ENCODE results near the gene TCP11.

TCP11 gene

GRCh38 chr6:35076997-35077712 is 64.0 kb downstream of the TCP11 start:
- Histone ChIP-seq H3K27ac (no peak overlapping the region), H4K20me1 (ENCODE audit: insufficient read depth) (no peaks in the 10 kb centered on the region), H2AFZ (ENCODE audit: low read depth) (no peak overlapping the region), H3K79me2 (ENCODE audit: insufficient read depth, low read depth) (no peaks in the 10 kb centered on the region), H3K4me3 (IDR thresholded peaks at IDR 0.05; ENCODE audit: insufficient read depth, low read depth, low read length) (no peak overlapping the region), H3K4me2 (no peak overlapping the region), H3K36me3 (ENCODE audit: insufficient read depth) (no peaks in the 10 kb centered on the region), H3K4me1 (ENCODE audit: low read depth, poor library complexity, severe bottlenecking) (no peaks in the 10 kb centered on the region), H3K9ac (no peak overlapping the region), H3K27me3 (ENCODE audit: insufficient read depth, low read depth) (no peaks in the 10 kb centered on the region)
- no peak for TF ChIP-seq CTCF (conservative IDR thresholded peaks at IDR 0.05; ENCODE audit: low read depth, low read length)

- Histone ChIP-seq H3K9ac (no peak overlapping the region), H3K4me1 (ENCODE audit: low read depth, poor library complexity, severe bottlenecking) (no peaks in the 10 kb centered on the region), H3K4me3 (IDR thresholded peaks at IDR 0.05; ENCODE audit: insufficient read depth, low read depth, low read length) (no peak overlapping the region), H2AFZ (ENCODE audit: low read depth) (no peak overlapping the region), H3K4me2 (no peak overlapping the region), H3K79me2 (ENCODE audit: insufficient read depth, low read depth) (no peaks in the 10 kb centered on the region), H3K27ac (no peak overlapping the region), H4K20me1 (ENCODE audit: insufficient read depth) (no peaks in the 10 kb centered on the region), H3K36me3 (ENCODE audit: insufficient read depth) (no peaks in the 10 kb centered on the region), H3K27me3 (ENCODE audit: insufficient read depth, low read depth) (no peaks in the 10 kb centered on the region)
- no peak for TF ChIP-seq CTCF (conservative IDR thresholded peaks at IDR 0.05; ENCODE audit: low read depth, low read length)
Observed at GRCh38 chr6:35073766-35074471, 67.2 kb downstream of the TCP11 start.

- no peaks in the 10 kb centered on the region for H4K20me1 ChIP-seq (ENCODE audit: insufficient read depth)
- no peak overlapping the region for H3K4me2 ChIP-seq
- no peaks in the 10 kb centered on the region for H3K4me1 ChIP-seq (ENCODE audit: low read depth, poor library complexity, severe bottlenecking)
- H3K9ac ChIP-seq: no peak overlapping the region
- no peaks in the 10 kb centered on the region for H3K79me2 ChIP-seq (ENCODE audit: insufficient read depth, low read depth)
- H3K27me3 ChIP-seq (ENCODE audit: insufficient read depth, low read depth): no peaks in the 10 kb centered on the region
- H3K36me3 ChIP-seq (ENCODE audit: insufficient read depth): no peaks in the 10 kb centered on the region
- H2AFZ ChIP-seq (ENCODE audit: low read depth): no peak overlapping the region
- H3K4me3 ChIP-seq (IDR thresholded peaks at IDR 0.05; ENCODE audit: insufficient read depth, low read depth, low read length): no peak overlapping the region
- no peak overlapping the region for H3K27ac ChIP-seq
- TF ChIP-seq CTCF (conservative IDR thresholded peaks at IDR 0.05; ENCODE audit: low read depth, low read length): no peak
Observed at GRCh38 chr6:35073211-35073610, 67.9 kb downstream of the TCP11 start.

GRCh38 chr6:35072698-35073055 is 68.5 kb downstream of the TCP11 start:
- Histone ChIP-seq H3K36me3 (ENCODE audit: insufficient read depth) (no peaks in the 10 kb centered on the region), H3K79me2 (ENCODE audit: insufficient read depth, low read depth) (no peaks in the 10 kb centered on the region), H3K9ac (no peak overlapping the region), H3K4me1 (ENCODE audit: low read depth, poor library complexity, severe bottlenecking) (no peaks in the 10 kb centered on the region), H3K4me3 (IDR thresholded peaks at IDR 0.05; ENCODE audit: insufficient read depth, low read depth, low read length) (no peak overlapping the region), H3K27me3 (ENCODE audit: insufficient read depth, low read depth) (no peaks in the 10 kb centered on the region), H3K4me2 (no peak overlapping the region), H2AFZ (ENCODE audit: low read depth) (no peak overlapping the region), H4K20me1 (ENCODE audit: insufficient read depth) (no peaks in the 10 kb centered on the region), H3K27ac (no peak overlapping the region)
- no peak for TF ChIP-seq CTCF (conservative IDR thresholded peaks at IDR 0.05; ENCODE audit: low read depth, low read length)

Data from KMS-11 (cell line).